Skeletal muscle cell (primary cell): ENCODE data around the gene FOXE1.

Experiments
- DNase-seq: peaks from one replicate; pipeline ENCODE4 v3.0.0-alpha.2; 2010; ENCODE audit warnings: low read depth
- H3K4me3 ChIP-seq: 2 replicates; pipeline ENCODE4 v1.5.1; 2011; ENCODE audit warnings: low read depth, mild to moderate bottlenecking, control low read depth, low read length, moderate library complexity

FOXE1 gene

GRCh38 chr9:97860451-97861147 is 7.6 kb downstream of the FOXE1 start:
- no peak overlapping the region for H3K4me3 ChIP-seq
- DNase-seq: no peak

- no peak for DNase-seq
- H3K4me3 ChIP-seq: no peak overlapping the region
Measured at GRCh38 chr9:97861148-97861475, 8.1 kb downstream of the FOXE1 start.

- no peak for DNase-seq
- H3K4me3 ChIP-seq: no peak overlapping the region
Measured at GRCh38 chr9:97863314-97863713, 10.3 kb downstream of the FOXE1 start.

- no peak overlapping the region for H3K4me3 ChIP-seq
- no peak for DNase-seq
Measured at GRCh38 chr9:97864396-97864795, 11.4 kb downstream of the FOXE1 start.

- no peak overlapping the region for H3K4me3 ChIP-seq
- DNase-seq: no peak
Measured at GRCh38 chr9:97866300-97866699, 13.3 kb downstream of the FOXE1 start.

- DNase-seq: no peak
- H3K4me3 ChIP-seq: no peak overlapping the region
Measured at GRCh38 chr9:97866848-97867247, 13.8 kb downstream of the FOXE1 start.

- no peak for DNase-seq
- no peak overlapping the region for H3K4me3 ChIP-seq
Measured at GRCh38 chr9:97868859-97869258, 15.8 kb downstream of the FOXE1 start.

- no peak overlapping the region for H3K4me3 ChIP-seq
- DNase-seq: no peak
Measured at GRCh38 chr9:97873425-97873824, 20.4 kb downstream of the FOXE1 start.

- DNase-seq: no peak
- no peak overlapping the region for H3K4me3 ChIP-seq
Measured at GRCh38 chr9:97873882-97874281, 20.9 kb downstream of the FOXE1 start.

GRCh38 chr9:97874624-97875023 is 21.6 kb downstream of the FOXE1 start:
- DNase-seq: no peak
- no peak overlapping the region for H3K4me3 ChIP-seq

- H3K4me3 ChIP-seq: no peak overlapping the region
- no peak for DNase-seq
Measured at GRCh38 chr9:97875111-97875510, 22.1 kb downstream of the FOXE1 start.

- DNase-seq: no peak
- H3K4me3 ChIP-seq: no peak overlapping the region
Measured at GRCh38 chr9:97876061-97876460, 23.0 kb downstream of the FOXE1 start.

- no peak for DNase-seq
- H3K4me3 ChIP-seq: no peak overlapping the region
Measured at GRCh38 chr9:97880336-97880735, 27.3 kb downstream of the FOXE1 start.

- DNase-seq: no peak
- H3K4me3 ChIP-seq: no peak overlapping the region
Measured at GRCh38 chr9:97889941-97890887, 37.2 kb downstream of the FOXE1 start.

GRCh38 chr9:97891736-97892135 is 38.7 kb downstream of the FOXE1 start:
- no peak overlapping the region for H3K4me3 ChIP-seq
- no peak for DNase-seq

GRCh38 chr9:97892421-97892820 is 39.4 kb downstream of the FOXE1 start:
- DNase-seq: no peak
- H3K4me3 ChIP-seq: no peak overlapping the region

GRCh38 chr9:97895211-97895610 is 42.2 kb downstream of the FOXE1 start:
- no peak overlapping the region for H3K4me3 ChIP-seq
- DNase-seq: no peak

- DNase-seq: no peak
Measured at GRCh38 chr9:97895695-97896332, 42.8 kb downstream of the FOXE1 start.

GRCh38 chr9:97900103-97900737 is 47.2 kb downstream of the FOXE1 start:
- no peak overlapping the region for H3K4me3 ChIP-seq
- DNase-seq: peak; percentile 64

More at GRCh38 chr9:97895695-97896332, 42.8 kb downstream of the FOXE1 start:
- H3K4me3 ChIP-seq: no peak overlapping the region
